Measurements from ENCODE around the gene CCDC172.

The CCDC172 gene

DNA sequence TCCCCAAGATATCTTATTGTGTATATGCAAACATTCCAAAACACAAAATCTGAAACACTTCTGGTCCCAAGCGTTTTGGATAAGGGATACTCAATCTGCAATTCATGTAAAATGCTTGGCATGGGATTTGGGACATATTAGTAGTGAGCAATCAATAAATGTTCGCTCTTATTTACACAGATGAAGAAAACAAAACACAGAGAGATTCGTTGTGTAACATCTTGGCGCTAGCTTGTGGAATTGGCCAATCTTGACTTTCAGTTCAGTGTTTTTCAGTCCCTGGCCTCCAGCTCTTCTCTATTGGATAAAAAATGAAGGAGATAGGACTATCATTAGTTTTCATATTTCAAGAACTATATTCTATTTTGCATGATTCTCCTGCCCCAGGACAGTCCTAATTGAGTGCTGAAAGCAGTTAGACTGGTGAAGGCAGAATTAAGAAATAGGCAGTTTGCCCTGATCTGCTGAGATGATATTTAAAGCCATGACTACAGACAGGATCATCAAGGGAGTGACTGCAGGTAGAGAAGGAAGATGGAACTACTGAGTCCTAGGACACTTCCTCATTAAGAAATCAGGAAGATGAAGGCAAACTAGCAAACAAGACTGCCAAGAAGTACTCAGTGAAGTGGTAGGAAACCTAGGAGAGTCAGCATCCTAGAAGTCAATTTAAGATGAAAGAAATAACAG is 105.2 kb downstream of the CCDC172 start:
- no peak for DNase-seq (ENCODE audit: low read depth in 2 of 3, low spot score in 2 of 3)

Data from activated CD8-positive, alpha-beta memory T cell treated with anti-CD3 and anti-CD28 coated beads for 48 hours (primary cell).